NT2/D1 (cell line): ENCODE results near the gene SPEN.

Experiments
- DNase-seq: peaks from one replicate; pipeline ENCODE4 v3.0.0-alpha.2; 2011; ENCODE audit warnings: low read depth, low spot score
- H3K27me3 ChIP-seq: 2 replicates; pipeline ENCODE4 v1.6.0; 2011; ENCODE audit warnings: mild to moderate bottlenecking; ENCODE audit not compliant: insufficient read length, insufficient read depth
- H3K36me3 ChIP-seq: 2 replicates; pipeline ENCODE4 v1.6.1; 2011; ENCODE audit warnings: mild to moderate bottlenecking, low read length, mixed read lengths; ENCODE audit not compliant: insufficient read depth, insufficient read length
- H3K4me1 ChIP-seq: 2 replicates; pipeline ENCODE4 v1.5.1; 2011; ENCODE audit not compliant: insufficient read depth, insufficient read length
- H3K4me3 ChIP-seq: 2 replicates; pipeline ENCODE4 v1.5.1; 2011; ENCODE audit warnings: low read depth; ENCODE audit not compliant: insufficient read length
- H3K9ac ChIP-seq: 2 replicates; pipeline ENCODE4 v1.6.0; 2011; ENCODE audit warnings: low read depth; ENCODE audit not compliant: insufficient read length
- H3K9me3 ChIP-seq: 2 replicates; pipeline ENCODE4 v1.5.1; 2011; ENCODE audit warnings: mild to moderate bottlenecking, low read length; ENCODE audit not compliant: insufficient read depth
- SUZ12 ChIP-seq: IDR thresholded peaks from 2 replicates; pipeline ENCODE4 v1.6.1; 2011; ENCODE audit not compliant: insufficient read length, insufficient read depth; ENCODE audit errors: extremely low read depth
- YY1 ChIP-seq: IDR thresholded peaks from 2 replicates; pipeline ENCODE4 v1.6.1; 2011; ENCODE audit not compliant: insufficient read length, insufficient read depth
- ZNF274 ChIP-seq: IDR thresholded peaks from 2 replicates; pipeline ENCODE4 v1.6.1; 2011; ENCODE audit warnings: mild to moderate bottlenecking, low read depth, low read length

The SPEN gene

DNA sequence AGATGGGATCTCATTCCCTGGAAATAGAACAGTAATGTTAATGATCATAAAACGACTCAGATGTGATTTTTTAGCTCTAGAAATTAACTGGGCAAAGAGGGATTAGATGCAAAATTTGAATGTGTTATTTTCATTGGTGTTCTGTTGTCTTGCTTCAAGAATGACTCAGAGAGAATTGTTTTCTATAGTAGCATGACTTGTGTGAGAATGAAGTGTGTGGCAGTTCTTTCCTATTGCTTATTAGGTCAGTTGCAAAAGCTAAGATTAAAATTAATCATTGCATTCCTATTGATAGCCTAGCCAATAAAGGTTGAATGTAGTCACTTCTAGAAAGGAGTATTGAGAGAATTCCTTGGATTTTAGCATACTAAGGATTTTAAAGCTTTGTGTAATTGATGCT lies 22.9 kb downstream of the SPEN start:
- H3K4me3 ChIP-seq: no peak overlapping the region
- peaks cover 17% of the 10 kb centered on the region for H3K36me3 ChIP-seq
- H3K27me3 ChIP-seq: no peaks in the 10 kb centered on the region
- no peak overlapping the region for H3K9ac ChIP-seq
- H3K9me3 ChIP-seq: no peaks in the 10 kb centered on the region
- DNase-seq: no peak
- TF ChIP-seq YY1 (no peak), SUZ12 (no peak), ZNF274 (no peak)
- H3K4me1 ChIP-seq: no peaks in the 10 kb centered on the region

DNA sequence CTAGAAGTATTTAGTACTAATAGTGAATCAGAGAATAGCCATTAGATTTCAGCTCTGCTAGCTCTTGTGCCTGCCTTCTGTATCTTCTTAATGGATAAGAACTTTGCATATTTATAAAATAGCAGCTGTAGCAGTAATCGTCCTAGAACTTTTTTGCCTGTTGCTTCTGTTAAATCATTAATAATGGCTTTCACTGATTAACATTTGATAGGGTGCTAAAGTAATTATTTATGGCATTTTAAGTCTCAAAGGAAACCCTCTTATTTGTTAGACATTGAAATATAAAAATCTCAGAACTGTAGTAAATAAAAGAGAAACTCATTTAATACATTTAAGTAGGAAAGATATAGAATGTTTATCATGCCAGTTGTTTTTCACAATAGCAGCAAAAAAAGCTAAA lies 27.0 kb downstream of the SPEN start:
- Histone ChIP-seq H3K27me3 (no peaks in the 10 kb centered on the region), H3K4me3 (no peak overlapping the region), H3K9me3 (no peaks in the 10 kb centered on the region), H3K4me1 (no peaks in the 10 kb centered on the region), H3K36me3 (peaks cover 31% of the 10 kb centered on the region), H3K9ac (no peak overlapping the region)
- TF ChIP-seq ZNF274 (no peak), YY1 (no peak), SUZ12 (no peak)
- no peak for DNase-seq

DNA sequence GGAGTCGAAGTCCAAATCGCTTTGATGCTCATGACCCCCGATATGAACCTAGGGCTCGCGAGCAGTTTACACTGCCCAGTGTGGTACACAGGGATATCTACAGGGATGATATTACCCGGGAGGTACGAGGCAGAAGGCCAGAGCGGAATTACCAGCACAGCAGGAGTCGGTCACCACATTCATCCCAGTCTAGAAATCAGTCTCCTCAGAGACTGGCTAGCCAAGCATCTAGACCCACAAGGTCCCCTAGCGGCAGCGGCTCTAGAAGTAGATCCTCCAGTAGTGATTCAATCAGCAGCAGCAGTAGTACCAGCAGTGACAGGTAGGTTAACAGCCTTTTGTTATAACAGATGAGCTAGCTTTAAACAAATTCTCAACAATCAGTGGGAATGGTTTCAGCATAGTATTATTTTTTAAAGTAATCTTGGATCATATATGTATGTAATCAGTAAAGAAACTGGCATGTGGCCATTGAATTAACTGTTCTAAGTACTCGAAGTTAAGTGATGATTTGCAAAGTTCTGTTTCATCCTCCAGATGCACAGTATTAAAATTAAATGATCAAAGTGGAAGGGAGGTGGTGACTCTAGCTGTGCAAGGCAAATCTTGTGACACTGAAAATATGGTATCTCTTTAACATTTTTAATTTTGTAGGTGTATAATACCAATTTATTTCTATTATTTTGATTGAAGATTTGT lies 29.0 kb downstream of the SPEN start:
- DNase-seq: no peak
- Histone ChIP-seq H3K9ac (no peak overlapping the region), H3K36me3 (peaks cover 31% of the 10 kb centered on the region), H3K27me3 (no peaks in the 10 kb centered on the region), H3K4me1 (no peaks in the 10 kb centered on the region), H3K9me3 (no peaks in the 10 kb centered on the region), H3K4me3 (no peak overlapping the region)
- TF ChIP-seq ZNF274 (no peak), YY1 (no peak), SUZ12 (no peak)

DNA sequence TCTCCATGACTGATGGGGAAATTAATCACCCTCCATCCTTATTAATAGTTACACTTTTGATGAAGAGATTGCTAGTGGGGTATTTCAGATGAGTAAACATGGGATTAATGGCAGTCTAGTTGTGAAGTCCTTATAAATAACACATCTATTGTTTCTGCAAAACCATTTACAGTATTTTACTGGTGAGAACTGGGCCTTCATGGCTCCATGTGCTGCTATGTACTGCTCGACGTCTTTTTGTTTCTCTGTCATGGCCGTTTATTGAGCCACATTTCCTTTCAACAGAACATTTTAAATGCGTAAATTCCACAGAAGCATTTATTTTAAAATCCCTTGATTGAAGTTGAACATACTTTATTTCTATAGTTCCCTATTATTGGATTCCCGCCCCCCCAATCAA lies 34.5 kb downstream of the SPEN start:
- peaks cover 3% of the 10 kb centered on the region for H3K4me1 ChIP-seq

DNA sequence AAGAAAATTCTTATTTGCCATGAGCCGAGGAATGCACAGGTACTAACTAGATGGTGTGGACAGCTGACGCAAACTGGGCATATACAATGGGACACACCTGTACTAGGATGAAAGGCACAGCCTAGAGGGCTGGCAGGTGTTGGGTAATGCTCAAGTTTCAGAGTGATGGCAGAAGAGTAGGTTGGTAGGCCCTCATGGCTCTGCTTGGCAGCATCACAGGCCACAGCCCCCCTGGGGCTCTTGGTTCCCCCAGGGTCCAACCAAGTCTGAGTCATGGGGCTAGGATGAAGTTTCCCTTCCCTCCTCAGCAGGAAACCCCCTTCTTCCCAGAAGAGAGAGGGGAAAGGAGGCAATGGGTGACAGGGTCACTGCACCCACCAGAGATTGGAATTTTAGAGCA lies 35.2 kb downstream of the SPEN start:
- Histone ChIP-seq H3K9me3 (no peaks in the 10 kb centered on the region), H3K27me3 (no peaks in the 10 kb centered on the region), H3K4me3 (no peak overlapping the region), H3K36me3 (peaks cover 2% of the 10 kb centered on the region), H3K4me1 (peaks cover 3% of the 10 kb centered on the region), H3K9ac (no peak overlapping the region)
- TF ChIP-seq YY1: no peak
- no peak for TF ChIP-seq ZNF274
- TF ChIP-seq SUZ12: no peak
- DNase-seq: no peak

More for the DNA sequence above, 34.5 kb downstream of the SPEN start:
- no peaks in the 10 kb centered on the region for H3K27me3 ChIP-seq
- peaks cover 3% of the 10 kb centered on the region for H3K36me3 ChIP-seq
- H3K9me3 ChIP-seq: no peaks in the 10 kb centered on the region
- TF ChIP-seq ZNF274 (no peak), YY1 (no peak), SUZ12 (no peak)
- DNase-seq: no peak
- H3K9ac ChIP-seq: no peak overlapping the region
- H3K4me3 ChIP-seq: no peak overlapping the region

DNA sequence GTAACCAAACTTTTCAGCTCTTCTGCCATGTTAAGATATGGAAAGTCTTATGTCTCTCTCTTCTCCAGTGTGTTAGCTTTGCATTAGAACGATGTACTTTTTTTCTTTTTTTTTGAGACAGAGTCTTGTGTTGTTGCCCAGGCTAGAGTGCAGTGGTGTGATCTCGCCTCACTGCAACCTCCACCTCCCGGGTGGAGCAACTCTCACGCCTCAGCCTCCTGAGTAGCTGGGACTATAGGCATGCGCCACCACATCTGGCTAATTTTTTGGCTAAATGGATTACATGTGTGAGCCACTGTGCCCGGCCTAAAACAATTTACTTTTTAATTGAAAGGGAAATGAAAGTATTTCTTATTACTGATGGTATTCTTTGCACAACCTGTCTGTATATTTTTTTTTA lies 35.8 kb downstream of the SPEN start:
- no peaks in the 10 kb centered on the region for H3K36me3 ChIP-seq
- no peak for DNase-seq
- no peak overlapping the region for H3K9ac ChIP-seq
- no peaks in the 10 kb centered on the region for H3K9me3 ChIP-seq
- TF ChIP-seq YY1 (no peak), ZNF274 (no peak), SUZ12 (no peak)
- H3K4me3 ChIP-seq: no peak overlapping the region
- peaks cover 3% of the 10 kb centered on the region for H3K4me1 ChIP-seq
- H3K27me3 ChIP-seq: no peaks in the 10 kb centered on the region

DNA sequence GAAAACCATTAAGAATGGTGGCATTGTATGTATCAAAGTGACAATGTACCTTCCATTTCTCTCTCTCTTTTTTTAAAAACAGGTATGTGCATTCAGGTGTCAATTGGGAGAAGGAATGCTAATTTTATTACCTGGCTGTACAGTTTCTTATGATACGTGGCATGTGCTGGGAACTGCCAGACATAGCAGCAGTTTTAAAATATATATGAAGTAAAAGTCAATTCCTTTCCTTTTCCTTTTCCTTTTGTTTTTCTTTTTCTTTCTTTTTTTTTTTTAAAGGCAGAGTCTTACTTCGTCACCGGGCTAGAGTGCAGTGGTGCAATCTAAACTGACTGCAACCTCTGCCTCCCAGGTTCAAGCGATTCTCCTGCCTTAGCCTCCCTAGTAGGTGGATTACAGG lies 37.0 kb downstream of the SPEN start:
- no peak for DNase-seq
- TF ChIP-seq SUZ12 (no peak), ZNF274 (no peak), YY1 (no peak)
- H3K36me3 ChIP-seq: no peaks in the 10 kb centered on the region
- H3K9ac ChIP-seq: no peak overlapping the region
- H3K27me3 ChIP-seq: no peaks in the 10 kb centered on the region
- no peak overlapping the region for H3K4me3 ChIP-seq
- no peaks in the 10 kb centered on the region for H3K9me3 ChIP-seq
- peaks cover 3% of the 10 kb centered on the region for H3K4me1 ChIP-seq
